GM23248 (cell line): ENCODE data around the gene MTERF4.

Source experiments
- EZH2 ChIP-seq: fragments of 200-600 bp; sonication (generic); IDR thresholded peaks from 2 replicates; pipeline ENCODE4 v1.6.1; 2018; ENCODE audit warnings: antibody characterized with exemption, mild to moderate bottlenecking; ENCODE audit not compliant: insufficient read depth, poor library complexity, severe bottlenecking
- EZH2phosphoT487 ChIP-seq: fragments of 200-600 bp; sonication (generic); IDR thresholded peaks from 2 replicates; pipeline ENCODE4 v1.6.1; 2018; ENCODE audit warnings: antibody characterized with exemption, moderate library complexity, mild to moderate bottlenecking, low read depth; ENCODE audit not compliant: insufficient read depth

DNA sequence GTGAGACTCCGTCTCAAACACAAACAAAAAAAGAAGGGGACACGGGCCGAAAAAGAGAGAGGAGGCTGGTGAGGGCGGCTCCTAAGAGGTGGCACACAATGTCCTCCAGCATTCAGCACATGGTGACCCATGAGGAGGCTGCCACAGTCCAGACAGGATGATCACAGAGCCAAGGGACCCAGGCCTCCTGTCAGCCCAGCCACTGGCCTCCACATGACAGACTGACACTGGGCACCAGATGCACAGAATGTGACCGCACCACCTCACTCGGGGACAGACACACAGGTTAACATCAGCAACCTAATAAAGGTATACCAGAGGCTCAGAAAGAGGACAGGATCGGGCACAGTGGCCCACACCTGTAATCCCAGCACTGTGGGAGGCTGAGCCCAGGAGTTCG lies 26.2 kb upstream of the MTERF4 start:
- TF ChIP-seq EZH2 (no peak), EZH2phosphoT487 (no peak)
